H1 (cell line): ENCODE measurements around the gene RPTOR.

Source experiments
- POLR2A ChIP-seq, 2 experiments: IDR thresholded peaks; 1 replicate in 1 of 2; 2 replicates in 1 of 2; pipeline ENCODE4 v1.6.1; 2011; ENCODE audit warnings: low read depth in 2 of 2, low read length in 2 of 2, mild to moderate bottlenecking in 2 of 2; ENCODE audit errors: control extremely low read depth in 1 of 2
- RAD21 ChIP-seq, 2 experiments: IDR thresholded peaks in 1 of 2; conservative IDR thresholded peaks in 1 of 2; 2 replicates each; pipeline ENCODE4 v1.6.1; 2011; ENCODE audit warnings: low read depth in 2 of 2, low read length in 2 of 2, improper control_type of control experiment in 1 of 2, inconsistent platforms in 1 of 2, mild to moderate bottlenecking in 1 of 2, moderate library complexity in 1 of 2
- SP4 ChIP-seq: IDR thresholded peaks from 2 replicates; pipeline ENCODE4 v1.6.1; 2012; ENCODE audit warnings: low read length, inconsistent platforms
- TAF7 ChIP-seq: optimal IDR thresholded peaks from 2 replicates; pipeline ENCODE3; 2011; ENCODE audit warnings: low read depth, mild to moderate bottlenecking, inconsistent platforms, low read length, moderate library complexity, borderline replicate concordance
- TF ChIP-seq, protein P1 (sequence below), 3 experiments: IDR thresholded peaks; 1 replicate in 2 of 3; 2 replicates in 1 of 3; pipeline versions ENCODE4 v1.5.1 to v1.6.1; 2011; ENCODE audit warnings: low read length in 3 of 3, mild to moderate bottlenecking in 3 of 3, inconsistent platforms in 2 of 3, low read depth in 1 of 3, moderate library complexity in 1 of 3; ENCODE audit not compliant: insufficient read depth in 1 of 3; ENCODE audit errors: control extremely low read depth in 1 of 3

DNA sequence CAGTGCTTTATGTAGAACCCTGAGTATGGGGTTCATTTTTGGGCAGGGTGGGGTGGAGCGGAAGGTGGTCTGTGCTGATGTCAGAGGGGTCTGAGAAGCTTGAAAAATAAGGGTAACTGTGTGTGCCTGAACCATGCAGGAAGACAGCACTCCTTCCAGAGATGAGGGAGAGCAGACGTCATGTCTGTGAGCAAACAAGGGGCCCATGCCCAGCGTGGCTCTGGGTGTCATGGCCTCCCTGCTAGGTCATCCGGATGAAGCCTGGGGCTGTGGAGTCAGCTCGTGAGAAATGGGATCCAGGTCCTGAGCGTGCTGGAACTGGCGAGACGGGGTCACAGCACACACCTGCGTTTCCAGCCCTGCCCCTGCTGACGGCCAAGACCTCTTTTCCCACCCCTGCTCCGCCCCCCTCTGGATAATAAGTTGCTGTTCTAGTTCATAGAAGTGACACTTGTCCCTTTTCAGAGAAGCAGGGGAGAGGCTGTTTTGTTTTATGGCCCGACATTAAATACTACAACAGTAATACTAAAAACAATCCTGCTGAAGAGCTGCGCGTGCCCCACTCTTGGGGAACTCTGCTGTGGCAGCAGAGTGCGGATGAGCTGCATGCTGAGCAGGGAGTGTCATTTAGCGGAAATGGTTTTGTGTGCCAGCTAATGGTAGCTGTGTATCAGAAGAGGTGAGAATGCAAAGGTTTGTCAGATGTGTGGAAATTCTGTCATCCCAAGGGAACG lies 92.6 kb downstream of the RPTOR start:
- TF ChIP-seq, protein P1, sequence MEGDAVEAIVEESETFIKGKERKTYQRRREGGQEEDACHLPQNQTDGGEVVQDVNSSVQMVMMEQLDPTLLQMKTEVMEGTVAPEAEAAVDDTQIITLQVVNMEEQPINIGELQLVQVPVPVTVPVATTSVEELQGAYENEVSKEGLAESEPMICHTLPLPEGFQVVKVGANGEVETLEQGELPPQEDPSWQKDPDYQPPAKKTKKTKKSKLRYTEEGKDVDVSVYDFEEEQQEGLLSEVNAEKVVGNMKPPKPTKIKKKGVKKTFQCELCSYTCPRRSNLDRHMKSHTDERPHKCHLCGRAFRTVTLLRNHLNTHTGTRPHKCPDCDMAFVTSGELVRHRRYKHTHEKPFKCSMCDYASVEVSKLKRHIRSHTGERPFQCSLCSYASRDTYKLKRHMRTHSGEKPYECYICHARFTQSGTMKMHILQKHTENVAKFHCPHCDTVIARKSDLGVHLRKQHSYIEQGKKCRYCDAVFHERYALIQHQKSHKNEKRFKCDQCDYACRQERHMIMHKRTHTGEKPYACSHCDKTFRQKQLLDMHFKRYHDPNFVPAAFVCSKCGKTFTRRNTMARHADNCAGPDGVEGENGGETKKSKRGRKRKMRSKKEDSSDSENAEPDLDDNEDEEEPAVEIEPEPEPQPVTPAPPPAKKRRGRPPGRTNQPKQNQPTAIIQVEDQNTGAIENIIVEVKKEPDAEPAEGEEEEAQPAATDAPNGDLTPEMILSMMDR (IDR thresholded peaks at IDR 0.05; ENCODE audit: control extremely low read depth in 1 of 3, insufficient read depth in 1 of 3, low read depth in 1 of 3, low read length in 3 of 3), result no peak
- TF ChIP-seq RAD21 (IDR thresholded peaks at IDR 0.05 in 1 of 2, conservative IDR thresholded peaks at IDR 0.05 in 1 of 2; ENCODE audit: low read depth in 2 of 2, low read length in 2 of 2) (no peak), POLR2A (IDR thresholded peaks at IDR 0.05; ENCODE audit: control extremely low read depth in 1 of 2, low read depth in 2 of 2, low read length in 2 of 2) (no peak), SP4 (no peak), TAF7 (no peak)
